HepG2 (cell line): ENCODE data around the gene MYO18B.

Experiments
- CTCF ChIP-seq: sonication (generic); formaldehyde crosslinking; IDR thresholded peaks from 2 replicates; pipeline ENCODE4 v1.5.0; 2020; ENCODE audit warnings: mild to moderate bottlenecking, missing genetic modification reagents, moderate library complexity
- DPF2 ChIP-seq: sonication (generic); formaldehyde crosslinking; IDR thresholded peaks from 2 replicates; pipeline ENCODE4 v1.4.0; 2020; ENCODE audit warnings: mild to moderate bottlenecking, low read depth, missing genetic modification reagents, borderline replicate concordance
- HMGXB4 ChIP-seq, 2 experiments: sonication (generic) in 1 of 2; formaldehyde crosslinking in 1 of 2; IDR thresholded peaks; 2 replicates each; pipeline versions ENCODE4 v1.4.0 to v1.6.1; 2018 to 2020; ENCODE audit warnings: missing genetic modification reagents in 2 of 2, borderline replicate concordance in 1 of 2, low read depth in 1 of 2, mild to moderate bottlenecking in 1 of 2, missing biosample characterization in 1 of 2
- MLX ChIP-seq: IDR thresholded peaks from 2 replicates; pipeline ENCODE4 v1.6.1; 2016
- TAF1 ChIP-seq: sonication (generic); formaldehyde crosslinking; IDR thresholded peaks from 2 replicates; pipeline ENCODE4 v1.4.0; 2020; ENCODE audit warnings: missing genetic modification reagents
- TRIM24 ChIP-seq: sonication (generic); formaldehyde crosslinking; IDR thresholded peaks from 2 replicates; pipeline ENCODE4 v1.8.0; 2022; ENCODE audit warnings: mild to moderate bottlenecking, missing genetic modification reagents
- ZBTB21 ChIP-seq: sonication (generic); formaldehyde crosslinking; IDR thresholded peaks from 2 replicates; pipeline ENCODE4 v1.4.0; 2020; ENCODE audit warnings: missing genetic modification reagents
- ZBTB44 ChIP-seq: sonication (generic); formaldehyde crosslinking; IDR thresholded peaks from 2 replicates; pipeline ENCODE4 v1.4.0; 2020; ENCODE audit warnings: missing genetic modification reagents
- ZC3H4 ChIP-seq: sonication (generic); formaldehyde crosslinking; IDR thresholded peaks from 2 replicates; pipeline ENCODE4 v1.4.0; 2020; ENCODE audit warnings: missing genetic modification reagents, borderline replicate concordance

- TF ChIP-seq TRIM24 (CRISPR knock-in tag) (no peak), DPF2 (no peak), HMGXB4 (CRISPR knock-in tag; IDR thresholded peaks at IDR 0.05; ENCODE audit: borderline replicate concordance in 1 of 2, low read depth in 1 of 2) (no peak), CTCF (CRISPR knock-in tag) (no peak), TAF1 (no peak), ZBTB44 (CRISPR knock-in tag) (no peak), MLX (CRISPR knock-in tag) (no peak), ZC3H4 (CRISPR knock-in tag) (no peak), ZBTB21 (no peak)
These were observed 219.7 kb downstream of the MYO18B start for GRCh38 chr22:25961699-25962098.
